Measurements from ENCODE around the gene C1QTNF6.

DNA sequence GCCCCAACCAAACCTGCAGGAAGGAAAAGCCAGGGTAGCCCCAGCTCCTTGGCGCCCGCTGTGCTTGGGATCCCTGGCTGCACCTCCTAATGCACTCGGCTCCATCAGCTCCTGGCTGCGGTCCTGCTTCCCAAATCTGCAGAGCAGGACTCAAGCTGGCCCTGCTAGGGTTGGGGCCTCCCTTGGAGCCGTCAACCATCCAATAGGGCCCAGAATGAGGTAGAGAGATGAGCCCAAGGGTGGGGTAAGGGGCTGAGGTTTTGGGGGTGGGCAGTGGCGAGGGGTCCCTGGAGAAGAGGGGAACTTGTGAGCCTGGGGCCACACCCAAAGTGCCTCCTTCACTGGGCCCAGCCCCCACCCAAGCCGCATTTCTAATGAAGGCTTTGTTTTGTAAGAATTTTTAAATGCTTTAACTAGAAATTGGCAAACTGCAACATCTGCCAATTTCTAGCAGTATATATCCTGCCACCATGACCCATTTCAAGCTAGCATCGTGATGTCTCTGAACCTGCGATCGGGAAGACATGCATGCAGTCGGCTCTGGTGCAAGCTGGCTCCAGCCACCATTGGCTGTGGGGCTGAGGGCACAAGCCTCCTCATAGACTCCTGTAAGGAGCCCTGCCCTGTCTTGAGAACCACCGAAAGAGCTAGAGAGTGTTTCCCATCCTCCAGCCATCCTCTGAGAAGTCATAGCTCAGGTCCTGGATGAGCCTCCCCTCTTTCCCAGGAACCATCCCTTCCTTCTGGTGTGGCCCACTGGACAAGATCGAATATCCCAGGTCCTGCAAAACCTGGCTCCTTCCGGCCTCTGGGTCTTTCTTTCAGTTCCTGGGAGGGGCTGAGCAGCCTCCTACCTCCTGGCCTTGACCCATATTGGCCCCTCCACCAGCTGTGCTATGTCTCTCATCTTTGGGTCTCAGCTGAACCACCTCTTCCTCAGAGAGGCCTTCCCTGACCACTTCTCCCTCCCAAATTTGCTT lies 15.5 kb downstream of the C1QTNF6 start:
- TF ChIP-seq, protein P1, sequence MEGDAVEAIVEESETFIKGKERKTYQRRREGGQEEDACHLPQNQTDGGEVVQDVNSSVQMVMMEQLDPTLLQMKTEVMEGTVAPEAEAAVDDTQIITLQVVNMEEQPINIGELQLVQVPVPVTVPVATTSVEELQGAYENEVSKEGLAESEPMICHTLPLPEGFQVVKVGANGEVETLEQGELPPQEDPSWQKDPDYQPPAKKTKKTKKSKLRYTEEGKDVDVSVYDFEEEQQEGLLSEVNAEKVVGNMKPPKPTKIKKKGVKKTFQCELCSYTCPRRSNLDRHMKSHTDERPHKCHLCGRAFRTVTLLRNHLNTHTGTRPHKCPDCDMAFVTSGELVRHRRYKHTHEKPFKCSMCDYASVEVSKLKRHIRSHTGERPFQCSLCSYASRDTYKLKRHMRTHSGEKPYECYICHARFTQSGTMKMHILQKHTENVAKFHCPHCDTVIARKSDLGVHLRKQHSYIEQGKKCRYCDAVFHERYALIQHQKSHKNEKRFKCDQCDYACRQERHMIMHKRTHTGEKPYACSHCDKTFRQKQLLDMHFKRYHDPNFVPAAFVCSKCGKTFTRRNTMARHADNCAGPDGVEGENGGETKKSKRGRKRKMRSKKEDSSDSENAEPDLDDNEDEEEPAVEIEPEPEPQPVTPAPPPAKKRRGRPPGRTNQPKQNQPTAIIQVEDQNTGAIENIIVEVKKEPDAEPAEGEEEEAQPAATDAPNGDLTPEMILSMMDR (IDR thresholded peaks at IDR 0.05; ENCODE audit: poor library complexity, severe bottlenecking), result no peak
- TF ChIP-seq EZH2 (IDR thresholded peaks at IDR 0.05; ENCODE audit: borderline replicate concordance, insufficient read depth, low read length, poor library complexity, severe bottlenecking), result no peak

Data from neural cell (in vitro differentiated cells).